NCI-H1694 treated with DMSO at 0.1 percent for 48 hours (cell line): ENCODE measurements around the gene FGD5.

ENCODE experiments used
- DNase-seq: peaks from one replicate; lab custom pipeline; 2025; lab: John Stamatoyannopoulos, UW

FGD5 gene

DNA sequence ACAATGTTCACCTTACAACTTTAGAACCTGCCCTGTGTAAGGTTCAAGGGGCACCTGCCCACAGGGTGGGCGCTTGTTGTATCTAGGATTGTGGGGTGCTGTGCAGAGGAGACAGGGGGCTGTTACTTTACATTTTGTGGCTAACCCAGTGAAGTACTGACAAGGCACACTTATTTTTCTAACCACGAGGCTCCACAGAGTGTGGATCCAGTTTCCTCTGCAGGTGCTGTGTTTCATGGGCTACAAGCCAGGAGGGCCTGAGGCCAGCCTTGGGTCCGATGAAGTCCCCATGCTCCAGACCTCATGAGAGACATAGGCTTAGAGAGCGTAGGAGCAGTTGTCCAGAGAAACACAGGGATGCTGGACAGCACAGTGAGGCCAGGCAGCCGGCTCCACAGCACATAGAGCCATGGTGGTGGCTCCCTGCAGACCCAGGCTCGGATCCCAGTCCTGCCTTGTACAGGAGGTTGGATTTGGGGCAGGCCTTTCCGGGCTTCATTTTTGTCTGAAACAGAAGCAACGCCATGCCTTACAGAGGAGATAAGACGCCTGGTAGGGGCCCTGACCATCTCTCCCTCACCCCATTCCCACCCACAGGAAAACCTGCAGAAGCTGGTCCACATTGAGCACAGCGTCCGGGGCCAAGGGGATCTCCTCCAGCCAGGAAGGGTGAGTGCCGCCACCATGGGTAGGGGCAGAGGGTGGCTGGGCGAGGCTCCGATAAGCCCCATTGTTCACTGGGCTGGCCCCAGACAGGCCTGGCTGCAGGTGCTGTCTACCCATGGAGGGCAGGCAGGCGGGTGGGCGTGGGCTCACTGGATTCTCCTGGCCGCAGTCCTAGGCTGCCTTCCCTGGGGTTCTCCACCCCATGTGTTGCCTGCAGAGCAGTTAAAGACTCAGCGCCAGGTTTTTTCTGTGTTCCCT, 88.5 kb downstream of the FGD5 start:
- DNase-seq: no peak

DNA sequence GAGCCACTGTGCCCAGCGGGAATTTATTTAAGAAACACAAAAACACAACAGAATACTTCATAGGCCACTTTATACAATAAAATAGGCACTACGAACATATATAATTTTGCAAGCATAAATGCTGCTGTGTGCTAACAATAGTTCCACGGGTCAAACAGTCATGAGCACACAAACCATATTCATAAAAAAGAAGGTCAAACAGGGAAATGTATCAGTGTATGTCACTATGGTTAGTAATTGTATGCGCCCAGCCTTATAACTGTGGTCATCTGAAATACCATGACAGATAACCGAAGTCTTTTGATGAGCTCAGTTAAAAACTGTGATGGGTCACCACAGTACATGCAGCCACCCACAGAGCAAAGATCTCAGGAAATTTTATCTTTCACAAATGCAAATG, 90.5 kb downstream of the FGD5 start:
- no peak for DNase-seq

DNA sequence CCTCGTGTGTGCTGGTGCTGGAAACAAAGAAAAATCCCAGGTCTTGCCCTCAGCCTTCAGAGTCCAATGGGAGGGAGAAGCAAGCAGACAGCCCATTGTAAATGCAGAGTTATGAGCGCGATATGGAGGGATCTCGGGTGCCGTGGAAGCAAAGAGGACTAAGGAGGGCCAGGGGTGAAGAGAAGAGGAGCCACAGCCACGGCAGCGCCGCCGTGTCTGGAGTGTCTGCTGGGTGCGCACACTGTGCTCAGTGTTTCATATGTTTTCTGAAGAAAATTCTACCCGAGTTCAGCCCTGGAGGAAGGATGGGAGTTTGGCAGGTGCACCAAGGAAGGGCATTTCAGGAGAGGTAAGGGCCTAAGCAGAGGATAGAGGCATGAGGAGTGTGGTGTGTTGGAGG, 92.9 kb downstream of the FGD5 start:
- DNase-seq: no peak

DNA sequence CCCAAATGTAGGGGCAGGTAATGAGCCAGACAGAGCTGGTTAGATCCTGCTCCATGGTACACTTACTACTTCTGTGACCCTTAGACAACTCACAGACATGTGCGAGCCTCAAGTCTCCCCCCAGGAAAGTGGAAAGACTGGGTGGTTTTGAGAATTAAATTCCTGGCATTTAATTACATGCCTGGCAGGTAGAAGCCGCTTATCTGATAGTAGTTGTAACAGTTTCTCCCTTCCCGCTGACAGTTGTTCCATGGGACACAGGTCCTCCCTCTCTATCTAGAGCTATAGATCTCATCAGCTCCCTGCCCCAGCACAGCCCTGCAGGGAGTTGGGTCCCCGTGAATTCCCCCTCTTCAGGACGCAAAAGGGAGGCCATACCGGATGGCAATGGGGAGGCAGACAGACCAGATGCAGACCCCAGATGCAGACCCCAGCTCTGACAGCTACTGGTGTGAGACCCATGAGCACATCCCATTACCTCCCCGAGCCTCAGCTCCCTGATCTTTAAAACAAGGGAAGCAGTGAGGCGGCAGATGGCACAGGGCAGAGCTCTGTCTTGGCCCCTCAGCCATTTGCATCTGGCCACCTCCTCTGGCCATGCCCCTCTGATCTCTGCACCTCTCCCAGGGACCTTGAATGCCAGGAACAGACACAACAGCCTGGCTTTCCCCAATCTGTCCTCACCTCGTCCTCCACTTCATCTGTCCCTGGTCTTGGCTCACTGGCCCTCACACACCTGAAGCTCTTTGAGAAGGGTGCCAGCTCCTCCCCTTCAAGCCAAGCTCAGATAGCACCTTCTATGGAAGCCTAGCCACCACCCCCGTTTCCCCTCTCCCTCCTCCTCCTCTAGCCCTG, 94.5 kb downstream of the FGD5 start:
- DNase-seq: no peak

DNA sequence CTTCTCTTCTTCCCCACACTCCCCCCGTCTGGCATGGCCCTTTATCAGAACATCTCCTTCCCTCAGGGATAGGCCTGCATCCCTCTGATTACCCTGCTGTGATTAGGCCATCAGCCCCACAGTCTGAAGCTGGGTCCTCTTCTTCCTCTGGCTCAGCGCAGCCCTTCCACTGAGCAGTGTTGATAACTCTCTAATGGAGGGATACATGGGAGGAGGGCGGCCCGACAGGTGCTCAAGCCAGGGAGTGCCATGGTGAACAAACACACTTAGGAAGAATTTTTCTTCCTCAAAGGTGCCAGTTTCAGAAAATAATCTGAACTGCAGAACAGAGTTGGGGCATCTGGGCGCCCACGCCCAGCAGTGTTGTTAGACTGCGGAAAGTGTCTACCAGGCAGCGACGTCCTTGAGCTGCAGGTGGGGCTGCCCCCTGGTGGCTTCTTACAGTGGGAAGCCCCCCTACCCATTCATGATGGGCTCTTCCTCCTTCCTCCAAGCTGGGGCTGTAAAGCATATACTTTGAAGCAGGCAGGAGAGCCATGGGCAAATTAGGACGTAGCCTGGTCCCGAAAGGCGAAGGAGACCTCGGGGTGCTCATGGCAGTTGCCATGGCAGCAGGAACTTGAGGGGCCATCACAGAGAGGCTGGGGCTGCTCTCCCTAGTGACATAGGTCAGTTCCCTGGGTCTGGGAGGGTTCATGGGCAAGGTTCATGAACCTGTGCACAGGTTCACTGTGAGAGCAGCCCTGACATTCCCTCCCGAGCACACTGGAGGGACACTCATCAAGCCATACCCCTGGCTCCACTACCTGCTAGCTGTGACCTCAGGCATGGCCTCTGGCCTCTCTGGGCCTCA, 95.4 kb downstream of the FGD5 start:
- no peak for DNase-seq

DNA sequence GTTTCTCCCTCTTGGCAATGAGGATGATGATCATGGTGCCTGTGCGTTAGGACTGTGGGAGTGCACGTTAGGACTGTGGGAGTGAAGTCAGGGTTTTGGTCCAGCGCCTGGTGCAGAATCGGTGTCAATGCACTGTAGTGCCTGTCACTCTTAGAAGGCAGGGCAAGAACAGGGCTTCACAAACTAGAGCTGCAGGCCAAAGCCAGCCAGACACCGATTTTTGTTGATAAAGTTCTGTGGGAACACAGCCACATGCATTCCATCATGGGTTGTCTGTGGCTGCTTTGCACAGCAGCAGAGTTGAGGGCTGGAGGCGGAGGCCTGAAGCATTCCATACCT, 96.0 kb downstream of the FGD5 start:
- DNase-seq: no peak

DNA sequence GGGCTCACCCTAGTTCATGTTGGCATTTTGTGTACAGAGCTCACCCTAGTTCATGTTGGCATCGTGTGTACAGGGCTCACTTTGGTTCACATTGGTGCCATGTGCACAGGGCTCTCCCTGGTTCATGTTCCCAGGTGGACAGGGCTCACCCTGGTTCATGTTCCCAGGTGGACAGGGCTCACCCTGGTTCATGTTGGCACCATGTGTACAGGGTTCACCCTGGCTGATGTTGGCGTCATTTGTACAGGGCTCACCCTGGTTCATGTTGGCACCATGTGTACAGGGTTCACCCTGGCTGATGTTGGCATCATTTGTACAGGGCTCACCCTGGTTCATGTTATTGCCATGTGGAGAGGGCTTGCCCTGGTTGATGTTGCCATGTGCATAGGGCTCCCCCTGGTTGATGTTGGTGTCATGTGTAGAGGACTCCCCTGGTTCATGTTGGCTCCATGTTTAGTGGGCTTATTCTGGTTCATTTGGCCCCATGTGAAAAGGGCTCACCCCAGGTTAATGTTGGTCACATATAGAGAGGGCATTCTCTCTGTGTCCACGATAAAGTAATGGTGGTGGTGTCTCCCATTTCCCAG, 97.0 kb downstream of the FGD5 start:
- DNase-seq: no peak

DNA sequence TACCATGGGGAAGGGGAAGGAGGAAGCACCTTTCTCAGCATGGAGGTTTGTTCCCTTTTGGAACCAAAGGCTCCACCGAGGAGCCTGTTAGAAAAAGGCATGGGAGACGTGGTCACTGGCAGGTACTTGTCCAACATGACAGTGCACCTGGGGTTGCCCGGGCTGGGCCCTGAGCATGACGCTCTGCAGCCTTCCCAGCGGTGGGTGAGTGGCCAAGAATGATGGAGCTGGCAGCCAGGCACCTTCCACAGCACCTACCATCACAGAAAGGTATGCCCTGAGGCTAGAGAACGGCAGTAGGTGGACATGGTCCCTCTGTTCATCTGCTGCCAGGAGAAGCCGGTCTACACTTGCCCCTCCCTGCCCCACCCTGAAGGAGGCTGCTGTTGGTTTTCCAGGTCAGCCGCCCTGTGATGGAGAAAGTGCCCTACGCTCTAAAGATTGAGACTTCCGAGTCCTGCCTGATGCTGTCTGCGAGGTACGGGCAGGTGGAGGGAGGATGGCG, 99.6 kb downstream of the FGD5 start:
- DNase-seq: no peak

DNA sequence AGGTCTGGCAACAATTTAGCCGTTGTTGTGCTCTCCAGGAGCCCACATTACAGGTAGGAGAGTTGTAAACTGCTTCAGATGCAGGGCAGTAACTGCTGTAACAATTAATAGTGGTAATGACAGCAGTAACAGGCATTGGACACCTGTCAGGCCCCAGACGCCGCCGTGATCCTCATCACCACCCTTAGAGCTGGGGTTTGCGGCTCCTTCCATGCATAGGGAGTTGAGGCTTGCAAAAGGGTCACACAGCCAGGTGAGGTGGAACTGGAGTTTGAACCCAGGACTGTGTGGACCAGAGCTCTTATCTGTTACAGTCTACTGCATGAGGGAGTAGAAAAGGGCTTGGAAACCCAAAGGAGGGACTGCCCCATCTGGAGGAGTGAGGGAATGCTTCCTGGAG, 101.8 kb downstream of the FGD5 start:
- no peak for DNase-seq

DNA sequence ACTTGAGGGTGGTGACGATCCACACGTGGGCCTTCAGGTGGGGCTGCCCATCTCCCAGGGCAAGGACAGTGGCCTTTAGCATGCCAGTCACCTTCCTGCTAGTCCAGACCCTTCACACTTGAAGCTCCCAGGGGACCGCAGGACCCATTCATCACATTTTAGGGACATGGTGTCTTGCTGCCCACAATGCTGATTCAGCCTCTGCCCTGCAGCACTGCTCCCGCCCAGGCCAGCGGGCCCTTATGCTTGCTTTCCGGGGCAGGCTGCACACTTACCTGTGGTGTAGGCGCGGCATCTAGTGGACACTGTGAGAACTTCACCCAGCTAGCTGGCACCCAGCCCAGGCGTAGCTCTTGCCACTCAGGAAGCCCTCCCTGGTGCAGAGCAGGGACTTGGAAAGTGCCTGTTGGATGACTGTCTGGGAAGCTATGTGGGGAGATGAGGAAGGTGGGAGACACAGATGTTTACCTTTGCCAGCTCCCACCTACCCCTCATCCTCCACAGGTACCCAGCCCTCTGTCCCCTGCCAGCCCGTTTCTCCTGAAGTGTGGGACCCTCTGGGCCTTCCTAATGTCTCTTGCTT, 102.4 kb downstream of the FGD5 start:
- DNase-seq: peak; percentile 23

DNA sequence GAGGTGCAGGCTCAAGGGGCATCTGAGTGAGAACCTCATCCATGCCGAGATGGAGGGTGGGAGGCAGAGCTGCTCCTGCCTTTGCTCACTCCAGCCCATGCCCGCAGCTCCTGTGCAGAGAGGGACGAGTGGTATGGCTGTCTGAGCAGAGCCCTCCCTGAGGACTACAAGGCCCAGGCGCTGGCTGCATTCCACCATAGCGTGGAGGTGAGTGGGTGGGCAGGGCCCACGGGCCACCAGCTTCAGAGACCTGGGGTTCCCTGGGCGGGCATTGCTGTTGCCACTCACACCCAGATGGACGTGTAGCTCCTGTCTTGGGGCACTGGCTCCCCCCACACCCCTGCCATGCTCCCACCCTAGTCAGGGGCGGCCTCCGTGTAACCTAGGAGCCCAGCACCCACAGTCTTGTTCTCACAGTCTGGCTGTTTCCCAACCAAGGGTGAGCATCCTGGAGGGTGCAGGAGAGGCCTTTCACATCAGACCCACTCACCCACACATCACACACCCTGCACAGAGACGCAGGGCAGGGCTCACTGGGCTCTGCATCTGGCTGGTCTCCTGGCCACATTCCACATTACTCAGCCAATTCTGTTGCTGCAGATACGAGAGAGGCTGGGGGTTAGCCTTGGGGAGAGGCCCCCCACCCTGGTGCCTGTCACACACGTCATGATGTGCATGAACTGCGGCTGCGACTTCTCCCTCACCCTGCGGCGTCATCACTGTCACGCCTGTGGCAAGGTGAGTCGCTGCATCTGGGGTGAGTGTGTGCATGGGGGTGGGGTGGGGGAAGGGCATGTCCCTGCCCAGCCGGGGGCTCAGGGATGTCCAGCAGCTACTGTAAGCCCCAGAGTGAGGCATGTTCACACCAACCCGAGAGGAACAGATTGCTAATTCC, 103.3 kb downstream of the FGD5 start:
- DNase-seq: no peak

DNA sequence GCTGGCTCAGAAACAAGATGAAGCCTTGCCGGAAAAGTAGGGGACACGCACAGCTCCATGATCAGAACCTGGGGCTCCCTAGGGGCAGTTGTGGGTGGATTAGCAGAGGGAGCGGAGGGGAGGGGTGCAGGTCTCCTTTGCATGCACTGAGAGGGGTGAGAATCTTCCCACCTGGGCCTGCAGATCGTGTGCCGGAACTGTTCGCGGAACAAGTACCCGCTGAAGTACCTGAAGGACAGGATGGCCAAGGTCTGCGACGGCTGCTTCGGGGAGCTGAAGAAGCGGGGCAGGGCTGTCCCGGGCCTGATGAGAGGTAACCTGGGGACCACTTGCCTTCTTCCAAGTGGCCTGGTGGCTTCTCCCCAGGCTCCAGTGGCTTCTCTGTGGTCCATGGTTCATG, 104.1 kb downstream of the FGD5 start:
- no peak for DNase-seq

DNA sequence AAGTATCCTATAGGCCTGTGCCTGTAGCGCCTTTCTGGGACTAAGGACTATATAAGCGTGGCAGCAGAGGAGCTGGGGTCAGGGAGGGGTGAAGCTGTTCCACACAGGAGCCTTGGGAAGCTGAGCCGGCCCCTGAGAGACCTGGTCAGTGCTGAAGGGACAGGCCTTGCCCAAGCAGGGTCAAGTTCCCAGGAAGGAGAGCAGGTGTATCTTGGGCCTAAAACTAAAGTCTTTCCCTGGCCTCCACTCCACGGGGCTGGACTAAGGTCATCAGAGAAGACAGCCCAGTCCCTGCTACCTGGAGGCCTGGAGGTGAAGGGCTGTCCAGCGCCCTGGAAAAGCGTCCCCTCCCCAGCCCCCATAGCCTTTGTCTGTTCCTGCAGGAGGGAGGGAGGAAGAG, 104.7 kb downstream of the FGD5 start:
- DNase-seq: no peak

DNA sequence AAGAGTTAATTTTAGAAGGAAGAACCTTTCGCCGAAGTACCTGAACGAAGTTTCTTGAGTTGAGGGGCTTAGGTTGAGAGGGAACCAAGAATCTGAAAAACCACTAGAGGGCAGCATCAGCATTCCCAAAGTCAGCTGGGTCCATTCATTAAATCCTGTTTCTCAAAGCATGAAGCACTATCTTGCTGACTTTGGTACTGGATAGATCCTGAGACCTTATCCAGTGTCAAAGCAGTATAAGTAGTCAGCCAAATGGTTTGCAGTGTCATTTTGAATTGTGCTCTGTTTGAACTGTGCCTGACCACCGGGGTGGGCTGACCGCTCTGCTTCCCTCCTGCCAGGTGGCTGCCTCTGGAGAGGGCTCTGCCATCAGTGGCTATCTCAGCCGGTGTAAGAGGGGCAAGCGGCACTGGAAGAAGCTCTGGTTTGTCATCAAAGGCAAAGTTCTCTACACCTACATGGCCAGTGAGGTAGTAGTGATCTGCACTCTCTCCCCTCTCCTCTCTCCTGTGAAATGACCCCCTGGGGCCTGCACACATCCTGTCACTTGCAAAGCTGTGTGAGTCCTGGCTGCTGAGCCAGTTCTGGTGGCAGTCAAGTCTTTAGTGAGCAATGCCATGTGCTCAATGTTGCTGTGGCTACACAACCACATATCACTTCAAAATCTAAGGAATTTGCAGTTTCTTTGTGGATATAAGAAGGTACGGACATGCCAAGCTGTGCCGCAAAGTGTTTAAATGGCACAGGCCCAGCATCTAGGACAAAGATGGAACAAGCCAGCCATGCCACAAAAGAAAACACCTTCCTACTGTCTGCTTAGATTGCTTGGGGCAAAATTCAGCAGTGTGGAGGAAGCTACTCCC, 107.2 kb downstream of the FGD5 start:
- peak; percentile 23 for DNase-seq

DNA sequence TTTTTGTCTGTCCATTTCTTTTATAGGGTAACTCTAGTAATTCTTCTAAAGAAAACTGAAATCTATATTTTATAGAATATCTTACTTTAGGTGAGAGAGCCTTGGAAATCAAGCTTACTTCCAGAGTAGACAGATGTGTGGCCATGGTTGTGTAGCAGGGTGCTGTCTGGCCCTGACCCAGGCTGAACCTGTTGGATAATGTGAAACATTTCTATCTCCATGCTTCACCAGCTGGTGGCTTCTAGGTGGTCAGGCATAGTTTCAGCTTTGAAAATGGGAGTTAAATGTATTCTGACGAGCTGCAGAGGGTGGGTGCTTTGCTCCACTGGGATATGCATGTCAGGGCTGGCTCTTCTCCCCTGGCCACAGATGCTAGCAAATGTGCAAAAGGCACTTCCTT, 107.8 kb downstream of the FGD5 start:
- no peak for DNase-seq

DNA sequence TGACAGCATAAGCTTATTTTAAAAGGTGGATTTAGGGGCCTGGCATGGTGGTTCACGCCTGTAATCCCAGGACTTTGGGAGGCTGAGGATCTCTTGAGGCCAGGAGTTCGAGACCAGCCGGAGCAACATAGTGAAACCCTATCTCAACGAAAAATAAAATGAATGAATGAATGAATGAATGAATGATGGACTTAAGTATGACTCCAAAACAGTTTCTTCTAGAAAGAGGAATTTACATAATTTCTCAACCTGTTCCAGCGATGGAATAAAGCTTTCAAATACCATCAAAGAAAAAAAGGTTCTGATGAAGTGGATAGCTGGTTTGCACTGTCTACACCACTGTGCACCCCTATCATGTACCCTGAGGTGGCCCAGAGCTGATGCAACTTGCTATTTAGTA, 108.5 kb downstream of the FGD5 start:
- no peak for DNase-seq

DNA sequence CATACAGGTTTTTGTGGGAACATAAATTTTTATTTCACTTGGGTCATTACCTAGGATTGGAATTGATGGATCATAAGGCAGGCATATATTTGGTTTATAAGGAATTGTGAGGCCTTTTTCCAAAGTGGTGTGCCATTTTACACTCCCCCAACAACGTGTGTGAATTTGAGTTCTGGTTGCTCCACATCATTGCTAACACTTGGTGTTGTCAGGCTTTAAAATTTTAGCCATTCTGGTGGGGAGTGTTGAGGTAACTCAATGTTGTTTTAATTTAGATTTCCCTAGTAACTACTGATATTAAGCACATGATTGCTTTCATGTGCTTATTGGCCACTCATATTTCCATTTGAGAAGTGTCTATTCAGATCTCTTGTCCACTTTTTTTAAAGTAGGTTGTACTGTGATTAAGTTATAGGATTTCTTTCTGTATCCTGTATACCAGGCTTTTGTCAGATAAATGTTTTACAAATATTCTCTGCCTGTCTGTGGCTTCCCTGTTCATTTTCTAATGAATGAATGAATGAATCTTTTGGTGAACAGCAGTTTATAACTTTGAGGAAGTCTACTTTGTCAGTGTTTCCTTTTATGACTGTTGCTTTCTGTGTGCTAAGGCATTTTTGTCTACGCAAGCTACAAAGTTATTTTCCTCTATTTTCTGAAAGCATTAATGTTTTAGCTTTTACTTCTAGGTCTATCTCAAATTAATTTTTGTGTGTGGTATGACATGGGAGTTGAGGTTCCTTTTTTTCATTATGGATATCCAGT, 110.7 kb downstream of the FGD5 start:
- DNase-seq: no peak

DNA sequence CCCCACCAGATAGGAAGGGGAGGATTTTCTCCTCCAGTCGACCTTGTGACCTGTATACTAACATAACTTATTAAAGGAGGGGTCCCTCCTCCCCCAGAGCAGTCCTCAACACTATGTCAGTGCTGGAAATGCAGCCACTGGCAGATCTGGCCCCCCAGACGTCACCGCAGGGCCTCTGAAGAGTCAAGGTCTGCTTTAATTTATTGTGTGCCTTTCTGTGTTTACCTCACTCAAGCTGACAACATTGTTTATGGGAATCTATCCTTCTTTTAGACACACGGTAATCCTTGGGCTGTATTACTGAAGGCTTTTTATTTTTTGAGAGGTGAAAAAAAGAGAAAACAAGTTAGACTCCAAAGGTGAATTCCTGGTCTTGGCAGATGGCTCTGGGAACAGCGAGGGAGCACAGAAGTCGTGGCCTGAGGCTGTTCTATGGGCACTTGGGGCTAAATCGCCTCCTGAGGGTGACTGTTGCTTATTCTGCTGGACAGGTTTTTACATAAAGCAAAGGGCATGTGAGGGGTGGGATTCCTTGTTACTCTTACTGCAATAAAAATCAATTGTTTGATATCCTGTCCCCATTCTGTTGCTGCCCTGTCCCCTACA, 115.2 kb downstream of the FGD5 start:
- DNase-seq: no peak
